GM18873 (cell line): Measurements from ENCODE around the gene PRKAR1A.

Source experiments
- ATAC-seq: cut with Tn5 transposase; IDR thresholded peaks from one replicate; pipeline ENCODE4 v1.9.1; 2021; ENCODE audit warnings: mild to moderate bottlenecking, moderate library complexity, moderate number of reproducible peaks; ENCODE audit not compliant: unreplicated experiment, low FRiP score

PRKAR1A gene

DNA sequence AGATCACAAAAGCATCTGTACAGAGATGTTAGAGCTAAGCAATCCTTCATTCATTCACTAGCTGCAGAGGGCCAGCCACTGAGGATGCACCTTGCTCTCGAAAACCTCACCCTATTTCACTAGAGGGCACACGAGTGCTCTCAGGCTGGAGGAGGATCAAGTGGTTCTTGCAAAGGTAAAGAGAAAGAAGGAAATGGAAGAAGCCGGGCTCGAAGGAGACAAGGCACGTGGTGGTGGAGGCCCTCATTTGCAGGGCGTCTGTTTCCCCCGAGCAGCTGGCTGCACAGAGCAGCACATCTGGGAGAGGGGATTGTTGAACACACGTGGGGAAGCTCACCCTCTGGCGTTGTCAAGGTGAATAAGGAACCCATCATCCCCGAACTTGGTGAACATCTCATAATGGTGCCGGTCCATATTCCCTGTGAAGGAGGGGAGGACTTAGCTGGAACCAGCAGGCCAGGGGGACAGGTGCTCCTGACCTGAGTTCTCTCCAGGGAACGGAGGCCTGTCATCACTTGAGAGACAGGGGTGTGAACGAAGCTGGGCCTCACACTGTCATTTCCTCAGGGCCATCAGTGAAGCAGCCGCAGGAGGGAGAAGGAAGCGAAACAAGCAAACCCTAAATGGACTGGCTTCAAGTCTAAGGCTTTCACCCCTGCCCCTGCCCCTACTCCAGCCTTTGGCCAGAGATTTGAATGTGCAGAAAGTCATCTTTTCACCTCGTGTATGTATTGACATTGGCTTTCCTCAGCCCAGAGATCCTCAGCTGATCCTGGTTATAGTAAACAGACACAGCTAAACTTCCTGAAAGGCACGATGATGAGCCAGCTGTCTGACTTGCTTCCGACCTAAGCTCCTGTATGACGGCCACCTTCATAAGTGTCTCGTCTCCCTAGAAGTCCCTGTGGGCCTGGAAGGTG is 27.6 kb downstream of the PRKAR1A start:
- ATAC-seq = no peak

- ATAC-seq = no peak
Observed at GRCh38 chr17:68540981-68541380, 28.8 kb downstream of the PRKAR1A start.

DNA sequence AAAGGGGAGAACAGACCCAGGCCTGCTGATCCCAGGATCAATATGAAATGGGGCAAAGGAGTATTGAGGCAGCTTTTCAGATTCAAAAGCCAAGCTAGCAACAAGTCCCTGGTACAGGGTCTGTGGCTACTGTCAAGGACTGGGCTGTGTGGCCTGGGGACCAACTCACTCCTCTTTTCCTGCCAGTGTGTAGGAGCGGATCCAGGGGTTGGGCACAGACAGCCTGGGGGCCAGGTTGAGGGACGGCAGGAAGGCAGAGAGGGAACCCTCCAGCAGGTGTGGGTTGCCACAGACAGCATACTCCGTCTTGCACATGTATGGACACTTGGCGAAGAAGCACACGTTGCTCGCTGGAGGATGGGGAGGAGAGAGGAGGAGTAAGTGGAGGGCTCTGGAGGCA is 29.6 kb downstream of the PRKAR1A start:
- ATAC-seq = no peak

DNA sequence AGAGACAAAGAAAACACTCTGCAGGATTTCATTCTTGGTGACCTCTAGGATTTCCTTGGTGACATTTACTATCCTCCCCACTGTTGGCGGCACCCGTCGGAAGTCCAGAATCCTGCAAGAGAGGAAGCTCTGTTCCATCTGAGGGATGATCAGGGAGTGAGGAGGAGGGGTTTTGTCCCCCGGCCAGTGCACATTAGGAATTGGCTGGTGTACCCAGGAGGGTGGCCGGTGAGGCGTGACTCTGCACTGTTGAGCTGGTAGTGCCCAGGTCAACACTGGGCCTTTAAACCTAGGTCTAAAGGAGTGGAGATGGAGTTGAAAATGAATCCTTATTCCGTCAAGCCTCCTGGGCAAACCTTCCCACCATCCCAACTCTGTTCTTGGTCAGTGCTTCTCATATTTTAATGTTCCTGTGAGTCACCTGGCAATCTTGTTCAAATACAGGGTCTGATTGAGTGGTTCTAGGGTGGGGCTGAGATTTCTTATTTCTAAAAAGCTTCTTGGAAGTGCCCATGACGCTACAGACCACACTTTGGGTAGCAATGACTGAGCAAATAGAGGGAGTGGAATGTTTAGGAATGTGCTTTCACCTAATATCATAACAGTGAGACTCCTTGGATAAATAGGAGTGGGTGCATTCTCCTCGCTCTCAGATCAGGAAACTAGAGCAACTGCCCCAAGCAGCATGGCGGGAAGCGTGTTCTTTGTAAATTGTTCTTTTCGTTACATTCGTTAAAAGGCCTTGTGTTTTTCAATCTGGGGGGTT is 30.7 kb downstream of the PRKAR1A start:
- no peak for ATAC-seq

GRCh38 chr17:68544111-68544915 is 32.1 kb downstream of the PRKAR1A start:
- ATAC-seq = no peak

DNA sequence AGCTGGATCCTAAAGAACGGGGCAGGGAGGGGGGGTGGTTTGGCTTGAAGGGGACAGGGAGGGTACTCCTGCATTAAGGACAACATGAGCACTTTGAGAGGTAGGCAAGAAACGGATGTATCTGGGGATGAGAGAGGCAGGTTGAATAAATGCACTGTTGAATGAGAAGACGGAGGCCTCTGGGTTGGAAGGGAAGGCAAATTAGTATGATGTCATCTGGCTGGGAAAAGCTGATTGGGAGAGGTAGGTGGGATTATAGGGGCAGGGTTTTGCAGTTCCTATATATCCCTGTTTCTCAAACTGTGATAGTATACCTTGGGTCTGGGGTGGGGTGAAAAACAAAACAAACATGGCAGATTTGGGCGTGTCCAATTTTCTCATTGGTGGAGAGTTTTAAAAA is 44.3 kb downstream of the PRKAR1A start:
- no peak for ATAC-seq

- no peak for ATAC-seq
Observed at GRCh38 chr17:68559316-68559715, 47.1 kb downstream of the PRKAR1A start.

GRCh38 chr17:68560966-68561720 is 48.9 kb downstream of the PRKAR1A start:
- no peak for ATAC-seq

GRCh38 chr17:68562736-68563135 is 50.5 kb downstream of the PRKAR1A start:
- no peak for ATAC-seq

DNA sequence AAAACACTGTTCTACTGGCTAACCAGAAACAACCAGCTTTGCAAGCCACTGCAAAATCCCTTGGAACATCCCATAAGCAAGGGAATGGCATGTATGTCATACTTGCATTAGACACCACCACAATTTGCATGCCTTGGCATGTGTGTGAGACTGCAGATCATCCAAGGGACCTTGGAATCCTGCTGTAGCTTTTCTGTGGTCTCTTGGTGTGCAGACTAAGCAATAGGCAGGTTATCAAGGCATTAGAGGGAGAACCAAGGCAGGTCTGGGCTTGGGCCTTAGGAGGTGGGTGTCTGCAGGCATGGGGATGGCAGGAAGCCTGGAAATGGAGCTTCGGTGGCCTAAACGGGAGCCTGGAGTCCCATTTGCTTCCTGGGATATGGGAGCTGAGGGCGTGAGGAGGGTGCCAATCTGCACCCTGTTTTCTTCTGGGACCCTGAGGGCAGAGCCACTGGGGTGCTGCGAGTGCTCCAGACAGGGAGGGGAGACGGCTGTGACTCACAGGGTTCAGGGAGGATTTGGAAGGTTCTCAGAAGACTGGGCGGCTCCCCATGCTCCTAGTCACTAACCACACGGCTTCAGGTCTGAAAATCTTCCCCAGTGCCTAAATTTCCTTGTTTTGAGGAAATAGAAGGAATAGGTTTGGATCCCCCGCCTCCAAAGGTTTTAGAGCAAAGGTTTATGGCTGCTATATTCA is 52.3 kb downstream of the PRKAR1A start:
- no peak for ATAC-seq

DNA sequence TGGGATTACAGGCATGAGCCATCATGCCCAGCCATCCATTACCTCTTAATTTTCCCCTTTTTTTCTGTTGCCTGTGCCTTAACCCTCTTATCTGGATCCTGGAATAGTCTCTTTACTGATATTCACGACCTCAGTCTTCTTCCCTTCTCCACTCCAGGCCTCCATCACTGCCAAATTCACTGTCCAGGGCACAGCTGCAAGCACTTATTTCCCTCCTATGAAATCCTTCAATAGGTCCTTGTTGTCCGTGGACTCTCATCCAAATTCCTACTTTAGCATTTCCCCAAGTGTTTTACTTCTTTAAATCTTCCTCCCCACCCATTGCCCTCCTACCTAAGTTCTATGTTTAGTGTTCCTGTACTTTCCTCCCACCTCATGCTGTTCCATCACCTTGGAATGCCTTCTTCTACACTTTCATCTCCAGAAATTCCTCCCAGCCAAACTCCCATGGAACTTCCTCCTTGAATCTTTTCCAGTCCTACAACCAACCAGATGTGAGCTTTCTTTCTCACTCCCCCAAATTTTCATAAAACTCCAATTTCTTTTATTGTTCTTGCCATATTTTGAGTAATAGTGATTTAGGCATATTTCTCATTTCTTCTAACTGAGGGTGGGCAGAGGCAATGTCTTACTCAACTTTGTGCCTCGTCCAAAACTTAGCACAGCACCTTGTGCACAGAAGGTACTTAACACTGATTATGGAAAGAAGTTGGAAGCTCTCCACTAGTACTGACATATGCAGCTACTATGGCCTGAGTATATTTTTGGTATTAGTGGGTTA is 53.6 kb downstream of the PRKAR1A start:
- no peak for ATAC-seq

GRCh38 chr17:68566442-68566738 is 54.2 kb downstream of the PRKAR1A start:
- ATAC-seq = no peak

DNA sequence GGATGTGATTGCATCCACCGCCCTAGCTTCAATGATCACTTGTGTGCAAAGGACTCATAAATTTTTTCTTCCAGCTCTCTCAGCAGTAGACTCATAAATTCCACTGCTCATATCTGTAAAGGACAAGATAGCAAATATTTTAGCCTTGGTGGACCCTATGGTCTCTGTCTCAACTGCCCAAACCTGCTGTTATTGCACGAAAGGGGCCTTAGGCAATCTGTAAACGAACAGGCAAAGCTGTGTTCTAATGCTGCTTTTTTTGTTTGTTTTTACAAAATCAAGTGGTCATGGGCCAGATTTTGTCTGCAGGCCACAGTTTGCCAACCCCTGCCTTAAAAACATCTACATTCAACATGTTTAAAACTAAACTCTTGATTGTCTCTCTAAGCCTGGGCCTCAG is 54.8 kb downstream of the PRKAR1A start:
- ATAC-seq = no peak

- no peak for ATAC-seq
Observed at GRCh38 chr17:68567581-68567980, 55.4 kb downstream of the PRKAR1A start.

DNA sequence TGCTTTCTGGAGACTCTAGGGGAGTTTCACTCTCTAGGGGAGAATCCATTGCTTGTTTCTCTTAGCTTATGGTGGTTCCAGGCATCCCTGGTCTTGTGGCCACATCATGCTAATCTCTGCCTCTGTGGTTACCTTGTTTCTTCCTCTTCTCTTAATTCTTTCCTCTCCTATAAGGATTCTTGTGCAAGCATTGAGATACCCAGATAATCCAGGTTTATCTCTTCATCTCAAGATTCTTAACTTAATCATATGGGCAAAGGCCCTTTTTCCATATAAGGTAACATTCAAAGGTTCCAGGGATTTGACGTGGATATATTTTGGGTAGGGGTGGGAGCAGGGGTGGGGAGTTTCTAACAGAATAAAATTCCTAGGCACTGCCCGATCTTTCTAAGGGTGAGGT is 56.4 kb downstream of the PRKAR1A start:
- no peak for ATAC-seq

GRCh38 chr17:68569346-68569745 is 57.1 kb downstream of the PRKAR1A start:
- ATAC-seq = no peak

- no peak for ATAC-seq
Observed at GRCh38 chr17:68570526-68570925, 58.3 kb downstream of the PRKAR1A start.

DNA sequence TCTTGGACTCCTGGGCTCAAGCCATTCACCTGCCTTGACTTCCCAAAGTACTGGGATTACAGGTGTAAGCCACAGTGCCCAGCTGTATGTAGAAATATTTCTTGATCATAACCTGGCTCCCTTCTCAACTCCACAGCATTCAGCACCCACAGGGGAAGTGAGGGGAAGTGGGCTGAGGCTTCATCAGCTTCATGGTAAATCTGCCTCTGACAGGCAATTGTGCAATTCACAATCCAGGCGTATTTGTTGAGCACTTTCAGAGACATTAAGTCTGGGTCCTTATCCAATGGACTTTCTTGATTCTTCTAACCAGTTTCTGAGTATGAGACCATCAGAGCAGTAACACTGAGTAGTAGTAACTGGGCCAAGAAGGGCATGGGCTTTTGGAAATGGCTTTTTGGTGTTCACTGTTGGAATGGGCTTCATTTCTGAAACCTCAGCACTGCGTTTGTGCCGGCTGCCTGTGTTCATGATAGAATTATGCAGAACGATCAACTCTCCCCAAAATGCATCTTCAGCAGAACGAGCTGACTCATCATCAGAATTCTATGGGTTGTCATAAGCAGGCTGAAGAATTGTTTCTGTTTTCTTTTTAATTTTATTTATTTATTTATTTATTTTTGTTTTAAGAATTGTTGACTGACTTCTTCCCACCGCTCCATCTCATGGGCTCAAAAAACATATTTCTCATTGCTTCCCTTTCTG is 60.1 kb downstream of the PRKAR1A start:
- no peak for ATAC-seq
